OCI-LY7 (cell line): ENCODE measurements around the gene PLPPR1. TPM values are rescaled to one million over a fixed set of nuclear protein-coding genes. Genes with fewer than 3 reads are reported as not detected.
"Not testable (repeated sequence)": the region's sequence is repeated elsewhere in the genome, so short reads cannot be mapped to it uniquely, and the experiment has no call there.

Source experiments
- BruUV-seq: library from RNA; stranded (reverse); fragments of 400-500 nt; replicated peaks from 2 replicates; lab custom pipeline; 2021; lab: Mats Ljungman, UMichigan
- CTCF ChIA-PET: fragments of 300-600 bp; sonication (Branson Sonifier 250); formaldehyde crosslinking; loops from one replicate; lab custom pipeline; 2022; ENCODE audit warnings: antibody characterized with exemption; ENCODE audit not compliant: unreplicated experiment; lab: Charles Lee
- POLR2A ChIA-PET: fragments of 300-600 bp; sonication (Branson Sonifier 250); formaldehyde crosslinking; loops from one replicate; lab custom pipeline; 2022; ENCODE audit warnings: antibody characterized with exemption; lab: Charles Lee
- DNase-seq: peaks from one replicate; pipeline ENCODE4 v3.0.0-alpha.2; 2015; ENCODE audit warnings: low spot score
- H2AFZ ChIP-seq: fragments of 200-600 bp; sonication (generic), shearing (Covaris generic); 2 replicates; pipeline ENCODE4 v1.6.1; 2014; ENCODE audit warnings: mild to moderate bottlenecking, antibody characterized with exemption, low read length, moderate library complexity
- H3K27ac ChIP-seq: fragments of 200-600 bp; sonication (generic); 2 replicates; pipeline ENCODE4 v1.5.1; 2014; ENCODE audit warnings: mixed run types, low read depth, mild to moderate bottlenecking, moderate library complexity, low read length, inconsistent platforms; ENCODE audit not compliant: poor library complexity, severe bottlenecking
- H3K36me3 ChIP-seq: fragments of 200-600 bp; sonication (generic); 2 replicates; pipeline ENCODE4 v1.6.1; 2014; ENCODE audit warnings: mild to moderate bottlenecking, antibody characterized with exemption, low read length, moderate library complexity, mixed read lengths; ENCODE audit not compliant: insufficient read depth
- H3K4me1 ChIP-seq: fragments of 200-600 bp; sonication (generic); 2 replicates; pipeline ENCODE4 v1.5.1; 2014; ENCODE audit warnings: mild to moderate bottlenecking, low read length; ENCODE audit not compliant: insufficient read depth, poor library complexity, severe bottlenecking
- H3K4me2 ChIP-seq: fragments of 200-600 bp; sonication (generic); 2 replicates; pipeline ENCODE4 v1.6.1; 2014; ENCODE audit warnings: mild to moderate bottlenecking, low read length
- H3K4me3 ChIP-seq: fragments of 200-600 bp; sonication (generic); 2 replicates; pipeline ENCODE4 v1.5.1; 2014; ENCODE audit warnings: mild to moderate bottlenecking, low read depth, low read length; ENCODE audit not compliant: poor library complexity, severe bottlenecking
- H3K79me2 ChIP-seq: fragments of 200-600 bp; sonication (generic); 2 replicates; pipeline ENCODE4 v1.6.1; 2016; ENCODE audit warnings: low read depth, mild to moderate bottlenecking, low read length, moderate library complexity, mixed read lengths; ENCODE audit not compliant: insufficient read depth
- H3K9me2 ChIP-seq: fragments of 200-600 bp; sonication (generic); 2 replicates; pipeline ENCODE4 v1.6.1; 2016; ENCODE audit warnings: mild to moderate bottlenecking, low read length, mixed read lengths; ENCODE audit not compliant: insufficient read depth
- H3K9me3 ChIP-seq: fragments of 200-600 bp; sonication (generic); 2 replicates; pipeline ENCODE4 v1.6.1; 2014; ENCODE audit warnings: mild to moderate bottlenecking, mixed run types, low read length, mixed read lengths
- H4K20me1 ChIP-seq: fragments of 200-600 bp; sonication (generic); 2 replicates; pipeline ENCODE4 v1.6.1; 2014; ENCODE audit warnings: mild to moderate bottlenecking, antibody characterized with exemption, low read length, moderate library complexity, mixed read lengths; ENCODE audit not compliant: insufficient read depth
- CTCF ChIP-seq: fragments of 200-600 bp; sonication (generic); conservative IDR thresholded peaks from 2 replicates; pipeline ENCODE4 v1.5.1; 2014; ENCODE audit warnings: mild to moderate bottlenecking, antibody characterized with exemption, low read length, moderate library complexity, mixed read lengths
- EZH2phosphoT487 ChIP-seq: fragments of 200-600 bp; sonication (generic); IDR thresholded peaks from 2 replicates; pipeline ENCODE4 v1.6.1; 2018; ENCODE audit warnings: low read depth, borderline replicate concordance, mild to moderate bottlenecking, mixed run types, antibody characterized with exemption, low read length, moderate library complexity, mixed read lengths
- intact Hi-C: fragments of 100-400 bp; cut with micrococcal nuclease; formaldehyde crosslinking; loops from one replicate; pipeline ENCODE4 v1.10.0; 2022; ENCODE audit not compliant: unreplicated experiment
- total RNA-seq, 2 experiments: library from RNA; depleted of rRNA in 1 of 2; stranded (reverse); fragments of >200 nt in 1 of 2; shearing (Covaris generic) in 1 of 2; gene quantifications; 2 replicates each; pipeline ENCODE4 v1.2.3, GENCODE V29; 2014 to 2022

The PLPPR1 gene
- total RNA-seq, 2 experiments from 2014 or later = not detected

- H3K27ac ChIP-seq = no peak overlapping the region
- H4K20me1 ChIP-seq = no peaks in the 10 kb centered on the region
- CTCF ChIA-PET = no interaction called here
- H3K4me2 ChIP-seq = no peak overlapping the region
- H2AFZ ChIP-seq = no peak overlapping the region
- H3K4me3 ChIP-seq = no peak overlapping the region
- no TSS peak for BruUV-seq
- TF ChIP-seq EZH2phosphoT487 = no peak
- TF ChIP-seq CTCF = no peak
- no peaks in the 10 kb centered on the region for H3K36me3 ChIP-seq
- no peaks in the 10 kb centered on the region for H3K4me1 ChIP-seq
- no peaks in the 10 kb centered on the region for H3K79me2 ChIP-seq
- no peaks in the 10 kb centered on the region for H3K9me2 ChIP-seq
- no peaks in the 10 kb centered on the region for H3K9me3 ChIP-seq
- DNase-seq = no peak
- intact Hi-C loops = no loop called here
- POLR2A ChIA-PET = no interaction called here
Observed at GRCh38 chr9:101326035-101326434, 297.5 kb downstream of the PLPPR1 start.

GRCh38 chr9:101326501-101326900 lies 298.0 kb downstream of the PLPPR1 start:
- no peak for DNase-seq
- no peak overlapping the region for H3K27ac ChIP-seq
- ChIA-PET POLR2A (no interaction called here), CTCF (no interaction called here)
- H3K4me1 ChIP-seq = no peaks in the 10 kb centered on the region
- H3K9me3 ChIP-seq = no peaks in the 10 kb centered on the region
- TF ChIP-seq EZH2phosphoT487 (no peak), CTCF (no peak)
- H4K20me1 ChIP-seq = no peaks in the 10 kb centered on the region
- H3K4me3 ChIP-seq = no peak overlapping the region
- no peaks in the 10 kb centered on the region for H3K79me2 ChIP-seq
- no peak overlapping the region for H2AFZ ChIP-seq
- BruUV-seq = no TSS peak
- no peaks in the 10 kb centered on the region for H3K36me3 ChIP-seq
- intact Hi-C loops = no loop called here
- no peak overlapping the region for H3K4me2 ChIP-seq
- H3K9me2 ChIP-seq = no peaks in the 10 kb centered on the region

- H2AFZ ChIP-seq, H3K9me3 ChIP-seq, H3K4me1 ChIP-seq, H3K4me2 ChIP-seq, H3K27ac ChIP-seq, H3K36me3 ChIP-seq, H4K20me1 ChIP-seq, H3K4me3 ChIP-seq, DNase-seq, intact Hi-C loops, CTCF ChIA-PET, H3K79me2 ChIP-seq, BruUV-seq, POLR2A ChIA-PET, H3K9me2 ChIP-seq: not testable (repeated sequence)
Observed at GRCh38 chr9:101327422-101327909, 298.9 kb downstream of the PLPPR1 start.
